ENCODE results near the gene TPI1.
"Not testable (repeated sequence)": the region's sequence is repeated elsewhere in the genome, so short reads cannot be mapped to it uniquely, and the experiment has no call there.

The TPI1 gene

DNA sequence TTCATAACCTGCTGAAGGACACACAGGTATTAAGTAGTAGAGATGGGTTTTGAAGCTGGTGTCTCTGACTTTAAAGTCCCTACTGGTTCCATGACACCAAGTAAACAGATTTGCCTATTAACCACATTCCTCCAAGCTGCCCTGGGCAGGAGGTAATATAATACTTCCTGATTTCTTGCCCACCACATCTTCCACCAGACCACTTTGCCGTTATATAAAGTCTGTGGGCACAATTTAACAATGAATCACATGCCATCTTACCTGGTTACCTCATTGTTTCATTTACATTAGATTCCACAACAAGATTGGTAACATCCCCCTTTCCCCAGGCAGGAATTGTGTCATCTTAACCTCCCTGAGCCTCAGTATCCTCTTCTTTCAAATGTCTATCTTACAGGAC is 36.4 kb downstream of the TPI1 start:
- no peak for DNase-seq (ENCODE audit: low read depth in 1 of 2, low spot score in 1 of 2)
- in situ Hi-C loops (cut with HindIII; ENCODE audit: low pct_unique_long_range_greater_than_20kb, low sequenced_read_pairs) = no loop called here
- no peak for TF ChIP-seq JUND (IDR thresholded peaks at IDR 0.05; ENCODE audit: low read depth)

DNA sequence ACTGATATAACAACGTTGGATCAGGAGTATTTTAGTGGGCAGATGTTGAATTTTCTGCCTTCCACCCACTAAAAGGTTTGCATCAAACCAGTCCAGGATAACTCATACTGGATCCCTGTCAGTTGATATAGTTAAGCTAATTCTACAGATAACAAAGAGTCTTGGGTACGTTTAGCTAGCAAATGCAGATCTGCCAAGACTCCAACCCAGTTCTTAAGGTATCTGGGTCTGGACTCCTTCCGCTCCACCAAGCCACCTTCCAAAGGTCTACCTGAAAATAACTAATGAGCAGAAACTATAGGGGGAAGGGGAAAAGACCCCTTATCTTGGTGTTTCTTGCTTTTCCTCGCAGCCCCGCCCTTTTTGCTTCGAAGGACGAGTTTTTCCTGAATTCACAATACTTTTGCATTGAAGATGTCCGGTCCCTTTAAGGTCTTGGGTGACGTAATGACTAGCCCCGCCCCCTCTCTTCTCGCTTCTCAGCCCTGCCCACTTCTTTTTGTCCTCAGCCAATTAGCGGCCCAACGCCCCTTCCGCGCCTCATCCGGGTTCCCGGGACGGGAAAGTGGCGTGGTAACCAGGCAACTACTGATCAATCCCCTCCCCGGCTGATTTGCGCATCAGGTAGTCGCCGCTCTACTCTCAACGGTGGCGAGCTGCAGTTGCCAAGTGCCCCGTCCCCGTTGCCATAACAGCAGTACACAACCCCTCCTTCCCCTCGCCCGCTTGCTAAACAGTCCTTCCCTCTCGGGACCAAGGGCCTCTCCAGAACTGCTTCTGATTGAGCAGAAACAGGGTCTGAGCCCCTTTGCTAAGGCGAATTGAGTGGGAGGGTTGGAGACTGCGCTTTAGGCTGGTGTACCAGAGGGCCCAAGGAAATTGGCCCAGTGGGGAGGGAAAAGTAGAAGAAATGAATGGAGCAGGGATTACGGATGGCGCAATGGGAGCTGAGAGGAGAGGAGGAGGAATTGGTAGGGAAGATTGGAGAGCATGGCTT is 37.2 kb downstream of the TPI1 start, which contains the start of gene LRRC23:
TSS of gene LRRC23 (plus strand) at position 543 of the 997 bp plus-strand sequence. CDS start 812 bp downstream, outside the sequence.
- DNase-seq (ENCODE audit: low read depth in 1 of 2, low spot score in 1 of 2) = peak; percentile 54 to 92
- no peak for TF ChIP-seq JUND (IDR thresholded peaks at IDR 0.05; ENCODE audit: low read depth)
- in situ Hi-C loops (cut with HindIII; ENCODE audit: low pct_unique_long_range_greater_than_20kb, low sequenced_read_pairs) = no loop called here

DNA sequence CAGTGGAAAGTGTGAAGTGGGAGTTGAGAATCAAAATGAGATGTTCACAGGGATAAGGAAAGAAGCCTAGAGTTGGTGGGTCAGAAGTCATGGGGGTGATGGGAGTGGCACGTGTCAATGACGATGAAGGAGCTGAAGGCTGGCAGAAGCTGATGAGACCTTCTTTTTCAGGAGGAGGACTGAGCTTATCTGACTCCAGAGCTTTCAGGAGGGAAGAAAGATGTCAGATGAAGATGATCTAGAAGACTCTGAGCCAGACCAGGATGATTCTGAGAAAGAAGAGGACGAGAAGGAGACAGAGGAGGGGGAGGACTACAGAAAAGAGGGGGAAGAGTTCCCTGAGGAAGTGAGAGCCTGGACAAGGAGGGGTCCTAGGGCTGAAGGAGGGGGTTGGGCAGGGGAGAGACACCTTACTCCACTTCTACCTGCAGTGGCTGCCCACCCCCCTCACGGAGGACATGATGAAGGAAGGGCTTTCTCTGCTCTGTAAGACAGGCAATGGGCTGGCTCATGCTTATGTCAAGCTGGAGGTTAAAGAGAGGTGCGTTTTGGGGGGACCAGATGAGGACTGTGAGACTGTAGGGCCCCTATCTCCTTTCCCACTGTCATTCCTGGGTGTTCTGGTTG is 38.2 kb downstream of the TPI1 start:
- in situ Hi-C loops (cut with HindIII; ENCODE audit: low pct_unique_long_range_greater_than_20kb, low sequenced_read_pairs) = no loop called here
- TF ChIP-seq JUND (IDR thresholded peaks at IDR 0.05; ENCODE audit: low read depth) = no peak
- DNase-seq (ENCODE audit: low read depth in 1 of 2, low spot score in 1 of 2) = no peak

DNA sequence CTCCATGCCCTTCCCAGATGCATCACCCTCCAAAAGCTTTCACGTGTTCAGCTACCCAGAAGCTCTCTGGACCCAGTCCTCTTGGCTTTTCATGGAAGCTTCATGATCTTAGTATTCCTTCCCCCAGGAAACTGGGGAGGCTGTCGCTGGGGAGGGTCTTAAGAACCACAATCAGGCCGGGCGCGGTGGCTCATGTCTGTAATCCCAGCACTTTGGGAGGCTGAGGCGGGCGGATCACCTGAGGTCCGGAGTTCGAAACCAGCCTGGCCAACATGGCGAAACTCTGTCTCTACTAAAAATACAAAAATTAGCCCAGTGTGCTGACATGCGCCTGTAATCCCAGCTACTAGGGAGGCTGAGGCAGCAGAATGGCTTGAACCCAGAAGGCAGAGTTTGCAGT is 40.8 kb downstream of the TPI1 start:
- in situ Hi-C loops (cut with HindIII; ENCODE audit: low pct_unique_long_range_greater_than_20kb, low sequenced_read_pairs); DNase-seq (ENCODE audit: low read depth in 1 of 2, low spot score in 1 of 2): not testable (repeated sequence)

DNA sequence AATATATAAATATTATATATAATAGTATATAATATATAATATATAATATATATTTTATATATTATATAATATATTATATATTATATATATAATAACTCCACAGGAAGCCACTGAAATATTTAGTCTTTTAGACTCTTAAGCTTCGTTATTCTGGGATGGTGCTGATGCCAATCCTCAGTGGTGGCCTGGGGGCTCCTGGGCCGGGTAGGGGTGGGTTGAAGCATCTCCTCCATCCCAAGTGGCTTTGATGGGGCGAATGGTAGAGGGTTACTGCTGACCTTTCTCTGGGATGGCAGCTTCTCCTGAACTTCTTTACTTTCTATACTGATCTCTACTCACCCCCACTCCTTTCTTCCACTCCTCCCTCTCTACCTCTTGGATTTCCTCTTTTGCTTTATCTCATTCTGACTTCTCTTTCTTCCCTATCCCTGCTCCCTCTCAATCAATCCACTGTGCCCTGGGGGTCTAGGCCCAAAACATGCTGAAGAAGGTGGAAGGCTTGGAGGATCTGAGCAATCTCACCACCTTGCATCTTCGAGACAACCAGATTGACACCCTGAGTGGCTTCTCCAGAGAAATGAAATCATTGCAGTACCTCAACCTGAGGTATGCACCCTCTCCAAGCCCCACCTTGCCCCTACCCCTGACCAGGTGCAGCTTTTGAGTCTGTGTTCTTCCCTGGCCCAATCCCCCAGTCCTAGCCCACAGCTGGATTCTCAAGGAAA is 42.3 kb downstream of the TPI1 start:
- TF ChIP-seq JUND (IDR thresholded peaks at IDR 0.05; ENCODE audit: low read depth) = no peak
- in situ Hi-C loops (cut with HindIII; ENCODE audit: low pct_unique_long_range_greater_than_20kb, low sequenced_read_pairs) = no loop called here
- DNase-seq (ENCODE audit: low read depth in 1 of 2, low spot score in 1 of 2) = no peak

DNA sequence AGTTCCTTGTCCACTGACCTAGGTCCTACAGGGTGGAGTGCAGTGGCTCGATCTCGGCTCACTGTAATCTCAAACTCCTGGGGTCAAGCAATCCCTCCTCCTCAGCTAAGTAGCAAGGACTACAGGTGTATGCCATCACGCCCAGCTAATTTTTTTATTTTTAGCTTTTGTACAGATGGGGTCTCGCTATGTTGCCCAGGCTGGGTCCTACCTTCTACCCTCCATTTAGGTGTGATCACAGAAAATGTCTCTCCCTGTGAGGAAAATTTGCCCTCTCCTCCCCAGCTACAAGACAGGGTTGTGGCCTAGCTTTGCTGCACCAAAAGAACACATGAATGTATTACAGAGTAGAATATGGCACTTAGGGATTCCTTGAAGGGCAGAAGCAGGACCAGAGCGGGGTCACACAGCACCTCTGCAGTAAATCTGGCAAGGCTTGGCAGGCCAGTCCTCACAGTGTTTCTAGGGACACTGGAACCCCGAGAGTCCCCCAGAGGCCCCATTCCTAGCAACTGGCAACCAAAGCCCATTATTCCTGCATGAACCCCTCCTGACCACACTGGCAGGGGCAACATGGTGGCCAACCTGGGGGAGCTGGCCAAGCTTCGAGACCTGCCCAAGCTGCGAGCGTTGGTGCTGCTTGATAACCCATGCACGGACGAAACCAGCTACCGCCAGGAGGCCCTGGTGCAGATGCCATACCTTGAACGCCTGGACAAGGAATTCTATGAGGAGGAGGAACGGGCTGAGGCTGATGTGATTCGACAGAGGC is 45.0 kb downstream of the TPI1 start:
- in situ Hi-C loops (cut with HindIII; ENCODE audit: low pct_unique_long_range_greater_than_20kb, low sequenced_read_pairs) = no loop called here
- DNase-seq (ENCODE audit: low read depth in 1 of 2, low spot score in 1 of 2) = no peak
- TF ChIP-seq JUND (IDR thresholded peaks at IDR 0.05; ENCODE audit: low read depth) = no peak

DNA sequence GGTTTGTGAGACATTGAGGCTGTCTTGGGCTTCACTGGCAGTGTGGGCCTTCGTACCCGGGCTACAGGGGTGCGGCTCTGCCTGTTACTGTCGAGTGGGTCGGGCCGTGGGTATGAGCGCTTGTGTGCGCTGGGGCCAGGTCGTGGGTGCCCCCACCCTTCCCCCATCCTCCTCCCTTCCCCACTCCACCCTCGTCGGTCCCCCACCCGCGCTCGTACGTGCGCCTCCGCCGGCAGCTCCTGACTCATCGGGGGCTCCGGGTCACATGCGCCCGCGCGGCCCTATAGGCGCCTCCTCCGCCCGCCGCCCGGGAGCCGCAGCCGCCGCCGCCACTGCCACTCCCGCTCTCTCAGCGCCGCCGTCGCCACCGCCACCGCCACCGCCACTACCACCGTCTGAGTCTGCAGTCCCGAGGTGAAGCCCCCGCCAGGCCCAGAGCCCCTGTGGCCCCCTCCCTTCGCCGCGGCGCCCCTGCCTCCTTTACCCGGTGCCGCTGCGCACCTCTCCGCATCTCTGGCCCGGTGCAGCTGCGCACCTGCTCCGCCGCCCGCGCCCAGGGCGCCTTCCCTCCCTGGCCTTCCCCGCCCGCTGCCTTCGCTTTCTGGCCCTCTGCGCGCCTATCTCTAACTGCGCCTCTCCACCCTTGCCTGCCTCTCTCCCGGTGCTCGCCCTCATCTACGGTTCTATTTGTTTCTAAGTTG is 47.1 kb downstream of the TPI1 start, which contains the start of gene ENO2:
TSS of gene ENO2 (plus strand) at position 335 of the 701 bp plus-strand sequence. CDS start 1,253 bp downstream, outside the sequence.
- in situ Hi-C loops (cut with HindIII; ENCODE audit: low pct_unique_long_range_greater_than_20kb, low sequenced_read_pairs) = no loop called here
- TF ChIP-seq JUND (IDR thresholded peaks at IDR 0.05; ENCODE audit: low read depth) = no peak
- no peak for DNase-seq (ENCODE audit: low read depth in 1 of 2, low spot score in 1 of 2)

DNA sequence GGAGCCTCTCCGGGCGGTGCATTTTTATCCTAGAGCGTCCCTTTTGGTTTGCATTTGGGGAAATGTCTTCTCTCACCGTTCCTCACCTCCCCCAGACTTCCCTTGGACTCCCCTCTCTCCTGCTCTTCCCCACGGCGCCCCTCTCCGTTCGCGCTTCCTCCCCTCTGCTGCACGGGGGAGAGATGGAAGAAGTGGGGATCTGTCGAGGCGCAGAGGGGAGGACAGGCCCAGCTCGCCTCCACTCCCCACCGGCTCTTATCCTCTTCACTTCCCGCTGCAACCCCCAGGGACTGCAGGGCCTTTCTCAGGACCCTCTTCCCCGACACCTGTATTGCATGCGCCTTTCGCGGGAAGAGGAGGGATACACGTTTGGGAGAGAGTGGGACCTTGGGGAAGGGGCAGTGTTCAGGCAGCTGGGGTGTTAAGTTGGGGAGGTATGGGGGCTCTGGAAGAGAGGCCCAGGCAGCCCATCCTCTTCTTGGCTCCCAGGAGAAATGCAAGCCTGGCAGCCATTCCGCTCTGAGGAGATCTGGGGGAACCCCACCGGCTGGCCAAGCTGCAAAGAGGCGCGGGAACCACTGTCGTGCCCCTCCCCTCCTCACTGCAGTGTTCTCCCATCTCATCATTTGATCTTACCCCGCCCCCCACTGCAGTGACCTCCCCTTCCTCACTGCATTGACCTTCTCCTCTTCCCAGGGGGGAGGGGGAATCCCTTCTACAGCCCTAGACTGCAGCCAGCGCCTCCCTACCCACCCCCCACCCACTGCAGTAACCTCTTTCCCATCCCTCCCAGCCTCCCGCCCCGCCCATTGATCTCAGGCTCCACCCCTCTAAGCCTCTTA is 47.8 kb downstream of the TPI1 start:
- DNase-seq (ENCODE audit: low read depth in 1 of 2, low spot score in 1 of 2) = no peak
- in situ Hi-C loops (cut with HindIII; ENCODE audit: low pct_unique_long_range_greater_than_20kb, low sequenced_read_pairs) = no loop called here
- no peak for TF ChIP-seq JUND (IDR thresholded peaks at IDR 0.05; ENCODE audit: low read depth)

DNA sequence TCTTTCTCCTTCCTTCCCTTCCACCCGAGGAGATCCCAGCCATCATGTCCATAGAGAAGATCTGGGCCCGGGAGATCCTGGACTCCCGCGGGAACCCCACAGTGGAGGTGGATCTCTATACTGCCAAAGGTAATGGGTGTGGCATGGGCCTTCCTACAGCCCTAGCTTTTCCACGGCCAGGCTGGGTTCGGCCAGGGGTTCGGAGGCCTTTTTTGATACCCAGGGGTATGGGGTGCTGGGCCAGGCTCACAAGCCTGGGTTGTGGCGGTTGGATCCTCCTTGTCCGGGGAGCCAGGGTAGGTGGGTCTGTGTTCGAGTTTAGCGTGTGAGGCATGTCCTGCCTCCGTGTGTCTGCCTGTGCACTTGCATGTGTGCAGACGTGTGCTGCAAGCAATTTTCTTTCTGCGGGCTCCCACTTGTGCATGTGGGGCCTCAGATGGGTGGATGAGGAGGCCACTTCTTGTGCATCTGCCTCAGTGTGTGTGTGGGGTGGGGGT is 48.5 kb downstream of the TPI1 start:
- TF ChIP-seq JUND (IDR thresholded peaks at IDR 0.05; ENCODE audit: low read depth) = no peak
- no peak for DNase-seq (ENCODE audit: low read depth in 1 of 2, low spot score in 1 of 2)
- in situ Hi-C loops (cut with HindIII; ENCODE audit: low pct_unique_long_range_greater_than_20kb, low sequenced_read_pairs) = no loop called here

DNA sequence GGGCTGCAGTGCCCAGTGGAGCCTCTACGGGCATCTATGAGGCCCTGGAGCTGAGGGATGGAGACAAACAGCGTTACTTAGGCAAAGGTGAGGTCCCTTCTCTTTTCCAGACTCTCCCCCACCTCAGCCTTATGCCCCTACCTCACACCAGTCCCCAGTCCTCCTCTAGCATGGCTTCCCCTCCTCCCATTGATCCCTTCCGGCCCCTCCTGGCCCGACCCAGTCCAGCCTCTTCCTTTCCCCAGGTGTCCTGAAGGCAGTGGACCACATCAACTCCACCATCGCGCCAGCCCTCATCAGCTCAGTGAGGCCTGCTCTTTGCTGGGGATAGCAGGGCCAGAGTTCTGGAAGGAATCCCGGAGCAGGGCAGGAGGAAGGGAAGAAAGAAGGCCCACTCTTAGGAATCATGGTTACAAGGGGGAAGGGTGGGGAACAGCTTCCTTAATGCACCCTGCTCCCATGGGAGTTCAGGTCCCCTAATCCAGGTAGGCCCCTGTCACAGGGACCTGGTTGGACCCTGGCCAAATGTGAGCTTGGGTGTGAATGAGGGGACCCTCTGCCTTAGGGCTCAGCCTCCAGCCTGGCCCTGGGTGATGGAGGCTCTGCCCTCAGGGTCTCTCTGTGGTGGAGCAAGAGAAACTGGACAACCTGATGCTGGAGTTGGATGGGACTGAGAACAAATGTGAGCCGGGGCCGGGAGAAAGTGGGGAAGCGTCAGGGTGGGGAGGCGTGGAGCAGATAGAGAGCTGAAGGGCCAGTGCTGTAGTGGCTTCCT is 49.3 kb downstream of the TPI1 start:
- DNase-seq (ENCODE audit: low read depth in 1 of 2, low spot score in 1 of 2) = no peak
- in situ Hi-C loops (cut with HindIII; ENCODE audit: low pct_unique_long_range_greater_than_20kb, low sequenced_read_pairs) = no loop called here
- no peak for TF ChIP-seq JUND (IDR thresholded peaks at IDR 0.05; ENCODE audit: low read depth)

Data from T47D (cell line).